Activated CD8-positive, alpha-beta memory T cell treated with anti-CD3 and anti-CD28 coated beads, Interleukin-2, amount 10 ng/mL, durations not matched to agents 7 days and 5 days (primary cell): ENCODE measurements around the gene AK5. TPM values are rescaled to one million over a fixed set of nuclear protein-coding genes. Genes with fewer than 3 reads are reported as not detected.

Source experiments
- ATAC-seq: fragments of 150-1000 bp; cut with Tn5 transposase; one replicate; pipeline ENCODE4 v1.10.0; 2021; ENCODE audit warnings: moderate library complexity
- CTCF ChIA-PET: fragments of 350-600 bp; sonication (Branson Sonifier 250); formaldehyde crosslinking; loops from one replicate; lab custom pipeline; 2021; ENCODE audit warnings: antibody characterized with exemption; lab: Charles Lee
- DNase-seq: peaks from one replicate; pipeline ENCODE4 v3.0.0-alpha.2; 2020
- H3K27ac Mint-ChIP-seq: one replicate; pipeline ENCODE4 v1.8.0; 2021; ENCODE audit warnings: mild to moderate bottlenecking, mixed read lengths
- H3K27me3 Mint-ChIP-seq: one replicate; pipeline ENCODE4 v1.8.0; 2021; ENCODE audit warnings: mixed read lengths
- H3K36me3 Mint-ChIP-seq: one replicate; pipeline ENCODE4 v1.8.0; 2021; ENCODE audit warnings: mild to moderate bottlenecking, mixed read lengths
- H3K4me1 Mint-ChIP-seq: one replicate; pipeline ENCODE4 v1.8.0; 2021; ENCODE audit warnings: mixed read lengths
- H3K4me3 Mint-ChIP-seq: one replicate; pipeline ENCODE4 v1.8.0; 2021; ENCODE audit warnings: mild to moderate bottlenecking, moderate library complexity, mixed read lengths
- H3K9me3 Mint-ChIP-seq: one replicate; pipeline ENCODE4 v1.8.0; 2022; ENCODE audit warnings: low read depth, mixed read lengths
- total RNA-seq, 2 experiments: library from RNA; stranded (reverse); gene quantifications; one replicate each; pipeline ENCODE4 v1.2.3, GENCODE V29; 2021

Gene AK5
- total RNA-seq, 2 experiments from 2014 or later = not detected

- ATAC-seq (no peak), DNase-seq (no peak)
- Mint-ChIP-seq H3K4me3 (no peak overlapping the region), H3K36me3 (no peaks in the 10 kb centered on the region), H3K9me3 (no peaks in the 10 kb centered on the region), H3K27me3 (peaks cover 12% of the 10 kb centered on the region), H3K27ac (no peak overlapping the region), H3K4me1 (peaks cover 3% of the 10 kb centered on the region)
- CTCF ChIA-PET = no interaction called here
Observed at GRCh38 chr1:77275194-77275593, 6.6 kb upstream of the AK5 start.

GRCh38 chr1:77276941-77277340, 4.9 kb upstream of the AK5 start:
- CTCF ChIA-PET = no interaction called here
- H3K36me3 Mint-ChIP-seq = no peaks in the 10 kb centered on the region
- ATAC-seq (no peak), DNase-seq (no peak)
- H3K27ac Mint-ChIP-seq = no peak overlapping the region
- H3K9me3 Mint-ChIP-seq = no peaks in the 10 kb centered on the region
- H3K4me1 Mint-ChIP-seq = peaks cover 3% of the 10 kb centered on the region
- H3K4me3 Mint-ChIP-seq = no peak overlapping the region
- H3K27me3 Mint-ChIP-seq = peaks cover 26% of the 10 kb centered on the region

DNA sequence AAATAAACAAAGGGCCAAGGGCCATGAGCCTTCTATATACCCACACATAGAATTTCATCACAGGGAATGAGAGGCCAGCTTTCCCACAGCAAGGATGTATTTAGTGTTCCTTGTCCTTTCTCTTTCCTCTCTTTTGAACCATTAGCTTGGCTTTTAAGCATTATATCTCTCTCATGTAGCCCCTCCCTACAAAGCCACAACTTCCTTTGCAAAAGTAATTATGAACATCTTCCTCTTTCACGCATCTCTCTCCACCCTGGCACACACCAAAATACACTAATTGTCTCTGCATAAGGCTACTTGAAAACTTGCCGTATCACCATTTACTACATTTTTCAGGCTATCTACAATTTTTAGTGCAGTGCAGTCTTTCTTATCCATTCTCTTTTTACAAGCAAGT, 1.9 kb upstream of the AK5 start:
- Mint-ChIP-seq H3K27ac (no peak overlapping the region), H3K27me3 (peaks cover 50% of the 10 kb centered on the region), H3K36me3 (no peaks in the 10 kb centered on the region), H3K4me1 (peaks cover 8% of the 10 kb centered on the region), H3K9me3 (no peaks in the 10 kb centered on the region), H3K4me3 (no peak overlapping the region)
- CTCF ChIA-PET = no interaction called here
- ATAC-seq (no peak), DNase-seq (no peak)

GRCh38 chr1:77280962-77281361, 857 bp upstream of the AK5 start:
- H3K9me3 Mint-ChIP-seq = no peaks in the 10 kb centered on the region
- H3K36me3 Mint-ChIP-seq = no peaks in the 10 kb centered on the region
- H3K27me3 Mint-ChIP-seq = peaks cover 53% of the 10 kb centered on the region
- H3K4me1 Mint-ChIP-seq = peaks cover 8% of the 10 kb centered on the region
- no peak for ATAC-seq
- CTCF ChIA-PET = no interaction called here
- no peak overlapping the region for H3K27ac Mint-ChIP-seq
- no peak overlapping the region for H3K4me3 Mint-ChIP-seq
- DNase-seq = no peak

DNA sequence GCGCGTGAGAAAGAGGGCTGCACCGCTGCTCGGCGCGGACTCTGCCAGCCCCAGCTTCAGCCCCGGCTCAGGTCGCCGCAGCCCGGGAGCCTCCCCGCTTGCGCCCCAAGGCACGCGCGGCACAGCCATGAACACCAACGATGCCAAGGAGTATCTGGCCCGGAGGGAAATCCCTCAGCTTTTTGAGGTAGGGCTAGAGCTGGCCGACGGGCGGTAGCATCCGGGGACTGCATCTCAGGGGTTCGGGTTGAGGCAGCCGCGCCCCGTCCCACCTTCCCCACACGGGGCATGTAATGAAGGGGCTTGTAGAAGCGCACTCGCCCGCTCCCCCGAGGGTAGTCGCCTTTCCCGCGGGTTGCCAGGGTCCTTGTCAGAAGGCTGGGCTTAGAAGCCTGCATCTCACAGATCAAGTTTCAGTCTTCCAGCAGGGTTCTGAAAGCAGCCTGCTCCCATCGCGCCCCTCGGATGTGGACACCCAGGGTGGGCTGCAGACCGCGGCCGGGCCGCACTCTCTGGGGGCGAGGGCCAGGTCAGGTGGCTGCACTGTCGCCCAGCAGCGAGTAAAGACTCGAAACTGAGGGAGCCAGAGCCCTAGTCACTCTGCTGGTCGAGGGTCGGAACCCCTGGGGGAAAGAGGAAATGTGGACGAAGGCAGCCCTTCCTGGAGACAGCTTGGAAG, 507 bp downstream of the AK5 start:
- CTCF ChIA-PET = no interaction called here
- no peaks in the 10 kb centered on the region for H3K9me3 Mint-ChIP-seq
- DNase-seq = no peak
- ATAC-seq = peak; percentile 63
- no peaks in the 10 kb centered on the region for H3K36me3 Mint-ChIP-seq
- peaks cover 8% of the 10 kb centered on the region for H3K4me1 Mint-ChIP-seq
- H3K27ac Mint-ChIP-seq = no peak overlapping the region
- H3K4me3 Mint-ChIP-seq = peak overlapping the region; percentile 33
- peaks cover 53% of the 10 kb centered on the region for H3K27me3 Mint-ChIP-seq

DNA sequence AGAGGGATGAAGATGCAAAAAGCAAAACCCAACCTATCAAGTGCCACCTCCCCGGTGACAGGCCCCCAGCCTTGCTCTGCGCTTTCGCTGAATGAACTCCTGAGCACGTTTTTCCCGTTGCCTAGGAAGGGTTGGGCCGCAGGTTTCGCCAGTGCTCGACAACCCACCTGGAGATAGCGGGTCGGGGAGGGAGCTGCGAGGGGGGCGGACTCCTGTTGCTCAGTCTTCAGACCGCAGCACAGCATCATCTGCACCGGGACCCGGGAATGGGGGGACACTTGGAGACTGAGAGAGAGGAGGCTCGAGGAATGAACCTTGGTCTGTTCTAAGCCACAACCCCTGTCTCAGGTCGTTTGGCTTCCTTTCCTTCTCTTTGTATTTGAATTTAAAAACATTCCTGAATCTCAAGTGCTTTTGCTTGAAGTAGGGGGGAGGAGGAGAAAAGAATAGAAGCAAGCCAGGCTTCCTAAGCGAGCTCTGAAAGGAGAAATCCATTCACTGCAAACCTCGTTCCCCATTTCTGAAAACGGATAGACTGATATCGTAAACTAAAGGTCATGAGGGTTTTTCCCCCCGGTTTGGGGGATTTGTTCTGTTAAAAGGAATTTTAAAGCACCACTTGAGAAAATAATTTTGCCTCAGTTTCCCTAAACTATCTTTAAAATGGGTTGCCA, 1.2 kb downstream of the AK5 start:
- H3K27ac Mint-ChIP-seq = no peak overlapping the region
- peaks cover 60% of the 10 kb centered on the region for H3K27me3 Mint-ChIP-seq
- ATAC-seq (peak; percentile 21), DNase-seq (no peak)
- H3K4me3 Mint-ChIP-seq = no peak overlapping the region
- no peaks in the 10 kb centered on the region for H3K36me3 Mint-ChIP-seq
- H3K4me1 Mint-ChIP-seq = peaks cover 8% of the 10 kb centered on the region
- CTCF ChIA-PET = no interaction called here
- H3K9me3 Mint-ChIP-seq = no peaks in the 10 kb centered on the region

GRCh38 chr1:77283701-77284425, 2.0 kb downstream of the AK5 start:
- Mint-ChIP-seq H3K4me1 (peaks cover 8% of the 10 kb centered on the region), H3K27ac (no peak overlapping the region), H3K36me3 (no peaks in the 10 kb centered on the region), H3K4me3 (no peak overlapping the region), H3K27me3 (peaks cover 61% of the 10 kb centered on the region), H3K9me3 (no peaks in the 10 kb centered on the region)
- CTCF ChIA-PET = no interaction called here
- no peak for ATAC-seq
- no peak for DNase-seq

GRCh38 chr1:77287535-77287934, 5.7 kb downstream of the AK5 start:
- ATAC-seq (no peak), DNase-seq (no peak)
- Mint-ChIP-seq H3K4me1 (peaks cover 4% of the 10 kb centered on the region), H3K4me3 (no peak overlapping the region), H3K9me3 (no peaks in the 10 kb centered on the region), H3K36me3 (no peaks in the 10 kb centered on the region), H3K27ac (no peak overlapping the region), H3K27me3 (peaks cover 35% of the 10 kb centered on the region)
- CTCF ChIA-PET = interaction anchor here (0.6 kb wide), 1 partner anchor 432 kb away, joined by 3 read pairs; no protein-coding TSS in a partner anchor

- H3K4me3 Mint-ChIP-seq = no peak overlapping the region
- no peaks in the 10 kb centered on the region for H3K9me3 Mint-ChIP-seq
- DNase-seq (no peak), ATAC-seq (no peak)
- no peaks in the 10 kb centered on the region for H3K36me3 Mint-ChIP-seq
- H3K27ac Mint-ChIP-seq = no peak overlapping the region
- peaks cover 27% of the 10 kb centered on the region for H3K27me3 Mint-ChIP-seq
- CTCF ChIA-PET = no interaction called here
- no peaks in the 10 kb centered on the region for H3K4me1 Mint-ChIP-seq
Observed at GRCh38 chr1:77288275-77288674, 6.5 kb downstream of the AK5 start.

- DNase-seq = no peak
- ATAC-seq = no peak
- Mint-ChIP-seq H3K27me3 (peaks cover 11% of the 10 kb centered on the region), H3K9me3 (no peaks in the 10 kb centered on the region), H3K27ac (no peak overlapping the region), H3K4me3 (no peak overlapping the region), H3K4me1 (no peaks in the 10 kb centered on the region), H3K36me3 (no peaks in the 10 kb centered on the region)
- CTCF ChIA-PET = no interaction called here
Observed at GRCh38 chr1:77290576-77290975, 8.8 kb downstream of the AK5 start.

DNA sequence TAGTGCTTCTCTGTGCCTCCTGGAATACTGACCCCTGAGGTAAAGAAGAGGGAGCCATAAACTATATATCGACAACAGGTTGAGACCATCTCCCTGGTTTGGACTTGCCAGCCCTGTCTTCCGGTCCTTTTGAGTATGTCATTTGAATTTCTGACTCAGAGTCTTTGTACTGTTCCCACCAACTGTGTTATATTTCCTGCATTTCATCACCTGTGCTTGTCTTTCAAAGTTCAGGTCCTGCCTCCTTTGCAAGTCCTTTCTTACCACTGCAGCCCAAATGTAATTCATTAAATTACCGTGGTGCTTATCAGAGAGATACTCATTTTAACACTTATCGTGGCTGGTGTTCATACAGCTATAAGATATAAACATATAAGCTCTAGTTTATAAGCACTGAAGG, 10.7 kb downstream of the AK5 start:
- no peak for ATAC-seq
- no peaks in the 10 kb centered on the region for H3K36me3 Mint-ChIP-seq
- CTCF ChIA-PET = no interaction called here
- no peak overlapping the region for H3K4me3 Mint-ChIP-seq
- H3K9me3 Mint-ChIP-seq = no peaks in the 10 kb centered on the region
- no peaks in the 10 kb centered on the region for H3K4me1 Mint-ChIP-seq
- peaks cover 6% of the 10 kb centered on the region for H3K27me3 Mint-ChIP-seq
- no peak for DNase-seq
- H3K27ac Mint-ChIP-seq = no peak overlapping the region

DNA sequence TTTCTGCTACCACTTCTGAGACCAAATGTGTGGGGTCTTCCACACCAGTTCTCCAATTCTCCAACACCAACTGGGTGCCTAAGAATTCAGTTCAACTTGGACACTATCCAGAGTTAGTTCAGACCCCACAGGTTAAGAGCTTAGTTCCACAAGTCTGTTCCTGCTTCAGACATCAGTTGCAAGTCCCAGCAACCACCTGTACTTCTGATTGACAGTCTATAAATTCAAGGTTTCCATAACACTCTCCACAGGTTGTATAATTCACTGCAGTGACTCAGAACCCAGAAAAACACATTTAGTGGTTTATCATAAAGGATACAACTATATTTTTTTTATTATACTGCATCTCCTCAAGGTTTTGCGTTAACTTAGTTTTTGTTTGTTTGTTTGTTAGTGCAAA, 18.7 kb downstream of the AK5 start:
- no peak overlapping the region for H3K4me3 Mint-ChIP-seq
- DNase-seq (no peak), ATAC-seq (no peak)
- H3K27me3 Mint-ChIP-seq = no peaks in the 10 kb centered on the region
- H3K27ac Mint-ChIP-seq = no peak overlapping the region
- no peaks in the 10 kb centered on the region for H3K4me1 Mint-ChIP-seq
- CTCF ChIA-PET = interaction anchor here (0.6 kb wide), 1 partner anchor 11 kb away, joined by 3 read pairs; no protein-coding TSS in a partner anchor
- no peaks in the 10 kb centered on the region for H3K9me3 Mint-ChIP-seq
- H3K36me3 Mint-ChIP-seq = no peaks in the 10 kb centered on the region

DNA sequence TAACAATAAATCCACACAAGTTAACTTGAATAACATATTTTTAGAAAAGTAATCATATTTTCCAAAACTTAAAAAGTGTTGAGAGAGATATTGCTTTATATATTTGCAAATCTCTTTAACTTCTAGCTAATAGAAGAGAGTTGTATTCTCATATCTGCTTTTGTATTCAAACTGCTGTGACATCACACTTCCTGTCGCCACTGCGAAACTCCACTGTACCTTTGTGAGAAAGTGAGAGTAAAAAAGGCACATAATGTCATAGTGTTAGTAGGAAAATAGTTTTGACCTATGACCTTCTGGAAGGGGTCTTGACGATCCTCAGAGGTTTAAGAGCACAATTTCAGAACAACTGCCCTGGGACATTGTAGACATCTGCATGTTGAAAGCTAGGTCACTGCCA, 21.6 kb downstream of the AK5 start:
- H3K4me3 Mint-ChIP-seq = no peak overlapping the region
- peaks cover 2% of the 10 kb centered on the region for H3K27me3 Mint-ChIP-seq
- no peaks in the 10 kb centered on the region for H3K9me3 Mint-ChIP-seq
- DNase-seq (no peak), ATAC-seq (no peak)
- H3K27ac Mint-ChIP-seq = no peak overlapping the region
- CTCF ChIA-PET = no interaction called here
- H3K4me1 Mint-ChIP-seq = no peaks in the 10 kb centered on the region
- no peaks in the 10 kb centered on the region for H3K36me3 Mint-ChIP-seq
